Caco-2 (cell line): ENCODE measurements around the gene AUH. TPM values are rescaled to one million over a fixed set of nuclear protein-coding genes. Genes with fewer than 3 reads are reported as not detected.

Experiments used
- BruUV-seq: library from RNA; stranded (reverse); fragments of 400-500 nt; replicated peaks from 2 replicates; lab custom pipeline; 2021; lab: Mats Ljungman, UMichigan
- CTCF ChIA-PET: fragments of 300-600 bp; sonication (Branson Sonifier 250); formaldehyde crosslinking; loops from one replicate; lab custom pipeline; 2022; ENCODE audit warnings: antibody characterized with exemption; lab: Charles Lee
- POLR2A ChIA-PET: fragments of 300-600 bp; sonication (Branson Sonifier 250); formaldehyde crosslinking; loops from one replicate; lab custom pipeline; 2022; ENCODE audit warnings: antibody characterized with exemption; lab: Charles Lee
- DNase-seq, 2 experiments: peaks; one replicate each; pipeline versions ENCODE4 v3.0.0 to v3.0.0-alpha.2; 2020 to 2022
- H3K27me3 ChIP-seq: replicated peaks from 2 replicates; pipeline ENCODE4 v1.6.0; 2011; ENCODE audit warnings: low read length; ENCODE audit not compliant: control insufficient read depth, insufficient read depth
- H3K36me3 ChIP-seq: 2 replicates; pipeline ENCODE4 v1.5.1; 2011; ENCODE audit warnings: low read length; ENCODE audit not compliant: control insufficient read depth, insufficient read depth
- H3K4me1 ChIP-seq: fragments of 250-450 bp; sonication (Bioruptor Pico); 2 replicates; pipeline ENCODE4 v1.5.1; 2020; ENCODE audit warnings: mild to moderate bottlenecking
- H3K4me3 ChIP-seq: 2 replicates; pipeline ENCODE4 v1.5.1; 2011; ENCODE audit warnings: low read depth, mild to moderate bottlenecking, control low read depth, low read length
- H3K9me3 ChIP-seq: fragments of 250-450 bp; sonication (Bioruptor Pico); 2 replicates; pipeline ENCODE4 v1.5.1; 2020; ENCODE audit warnings: mild to moderate bottlenecking, moderate library complexity
- H3K27ac Mint-ChIP-seq: one replicate; pipeline ENCODE4 v1.8.0; 2022; ENCODE audit warnings: mixed read lengths; ENCODE audit not compliant: unreplicated experiment
- H3K27me3 Mint-ChIP-seq: one replicate; pipeline ENCODE4 v1.8.0; 2022; ENCODE audit warnings: mixed read lengths; ENCODE audit not compliant: insufficient read depth, unreplicated experiment
- H3K36me3 Mint-ChIP-seq: one replicate; pipeline ENCODE4 v1.8.0; 2022; ENCODE audit warnings: mild to moderate bottlenecking, mixed read lengths; ENCODE audit not compliant: insufficient read depth, unreplicated experiment
- H3K4me1 Mint-ChIP-seq: one replicate; pipeline ENCODE4 v1.8.0; 2022; ENCODE audit warnings: low read depth, mixed read lengths; ENCODE audit not compliant: unreplicated experiment
- H3K4me3 Mint-ChIP-seq: one replicate; pipeline ENCODE4 v1.8.0; 2022; ENCODE audit warnings: mild to moderate bottlenecking, moderate library complexity, mixed read lengths; ENCODE audit not compliant: unreplicated experiment
- H3K9me3 Mint-ChIP-seq: one replicate; pipeline ENCODE4 v1.8.0; 2022; ENCODE audit warnings: mixed read lengths; ENCODE audit not compliant: unreplicated experiment
- intact Hi-C: fragments of 100-400 bp; cut with micrococcal nuclease; formaldehyde crosslinking; loops from one replicate; pipeline ENCODE4 v1.10.0; 2022; ENCODE audit not compliant: unreplicated experiment
- total RNA-seq: library from RNA; stranded (reverse); gene quantifications from 2 replicates; pipeline ENCODE4 v1.2.3, GENCODE V29; 2022
- TF ChIP-seq, protein P1 (sequence below), 2 experiments: fragments of 200-600 bp in 1 of 2; IDR thresholded peaks; 1 replicate in 1 of 2; 2 replicates in 1 of 2; pipeline versions ENCODE4 v1.5.1 to v1.8.0; 2011 to 2022; ENCODE audit warnings: antibody characterized with exemption in 1 of 2, control low read depth in 1 of 2, inconsistent platforms in 1 of 2, low read depth in 1 of 2, low read length in 1 of 2, mild to moderate bottlenecking in 1 of 2, moderate library complexity in 1 of 2; ENCODE audit not compliant: insufficient read depth in 1 of 2, severe bottlenecking in 1 of 2, unreplicated experiment in 1 of 2

Gene AUH
- total RNA-seq, 1 experiment from 2014 or later = 10.3 TPM

DNA sequence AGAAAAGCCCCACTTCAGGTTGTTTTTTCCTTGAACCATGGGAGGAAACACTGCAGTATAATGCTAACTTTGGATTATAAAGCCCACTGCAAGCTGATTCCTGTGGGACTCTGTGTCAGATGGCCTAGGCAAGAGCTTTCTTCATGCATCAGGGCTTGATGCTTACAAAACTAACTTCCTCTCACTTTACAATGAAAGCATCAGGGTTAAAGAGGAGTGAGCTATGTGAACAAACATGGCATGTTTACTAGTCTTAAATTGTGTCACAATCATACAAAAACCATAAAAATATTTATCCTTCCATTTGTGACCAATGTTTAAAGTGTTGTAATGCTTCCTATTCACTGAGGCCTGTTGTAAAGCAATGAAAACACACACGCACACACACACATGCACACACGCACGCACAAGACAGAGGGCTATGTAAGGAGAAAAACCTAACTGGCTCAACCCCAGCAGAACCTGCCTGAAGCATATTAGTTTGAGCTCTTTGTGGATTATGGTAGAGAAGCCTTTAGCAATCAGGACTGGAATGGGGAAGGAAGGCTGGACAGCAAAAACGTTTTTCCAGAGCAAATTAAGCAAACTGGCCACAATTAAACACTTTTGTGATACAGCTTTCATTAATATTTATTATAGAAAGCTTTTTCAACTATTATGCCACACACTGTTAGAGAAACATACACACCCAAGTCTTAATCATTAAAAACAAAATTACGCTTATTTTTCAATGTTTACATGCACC is 122.2 kb downstream of the AUH start:
- no peaks in the 10 kb centered on the region for H3K9me3 ChIP-seq
- POLR2A ChIA-PET = interaction anchor here (0.6 kb wide), 1 partner anchor 11 kb away, joined by 4 read pairs; no protein-coding TSS in a partner anchor
- H3K27me3 ChIP-seq = no peaks in the 10 kb centered on the region
- H3K27ac Mint-ChIP-seq = no peak overlapping the region
- H3K36me3 Mint-ChIP-seq = no peaks in the 10 kb centered on the region
- no peak for DNase-seq
- H3K4me1 ChIP-seq = no peaks in the 10 kb centered on the region
- CTCF ChIA-PET = no interaction called here
- H3K27me3 Mint-ChIP-seq = no peaks in the 10 kb centered on the region
- no peaks in the 10 kb centered on the region for H3K9me3 Mint-ChIP-seq
- no peak overlapping the region for H3K4me3 ChIP-seq
- intact Hi-C loops = no loop called here
- H3K36me3 ChIP-seq = no peaks in the 10 kb centered on the region
- H3K4me1 Mint-ChIP-seq = no peaks in the 10 kb centered on the region
- TF ChIP-seq, protein P1, sequence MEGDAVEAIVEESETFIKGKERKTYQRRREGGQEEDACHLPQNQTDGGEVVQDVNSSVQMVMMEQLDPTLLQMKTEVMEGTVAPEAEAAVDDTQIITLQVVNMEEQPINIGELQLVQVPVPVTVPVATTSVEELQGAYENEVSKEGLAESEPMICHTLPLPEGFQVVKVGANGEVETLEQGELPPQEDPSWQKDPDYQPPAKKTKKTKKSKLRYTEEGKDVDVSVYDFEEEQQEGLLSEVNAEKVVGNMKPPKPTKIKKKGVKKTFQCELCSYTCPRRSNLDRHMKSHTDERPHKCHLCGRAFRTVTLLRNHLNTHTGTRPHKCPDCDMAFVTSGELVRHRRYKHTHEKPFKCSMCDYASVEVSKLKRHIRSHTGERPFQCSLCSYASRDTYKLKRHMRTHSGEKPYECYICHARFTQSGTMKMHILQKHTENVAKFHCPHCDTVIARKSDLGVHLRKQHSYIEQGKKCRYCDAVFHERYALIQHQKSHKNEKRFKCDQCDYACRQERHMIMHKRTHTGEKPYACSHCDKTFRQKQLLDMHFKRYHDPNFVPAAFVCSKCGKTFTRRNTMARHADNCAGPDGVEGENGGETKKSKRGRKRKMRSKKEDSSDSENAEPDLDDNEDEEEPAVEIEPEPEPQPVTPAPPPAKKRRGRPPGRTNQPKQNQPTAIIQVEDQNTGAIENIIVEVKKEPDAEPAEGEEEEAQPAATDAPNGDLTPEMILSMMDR (IDR thresholded peaks at IDR 0.05; ENCODE audit: insufficient read depth in 1 of 2, low read depth in 1 of 2, low read length in 1 of 2, severe bottlenecking in 1 of 2, unreplicated experiment in 1 of 2) = no peak
- BruUV-seq = no TSS peak
- no peak overlapping the region for H3K4me3 Mint-ChIP-seq

DNA sequence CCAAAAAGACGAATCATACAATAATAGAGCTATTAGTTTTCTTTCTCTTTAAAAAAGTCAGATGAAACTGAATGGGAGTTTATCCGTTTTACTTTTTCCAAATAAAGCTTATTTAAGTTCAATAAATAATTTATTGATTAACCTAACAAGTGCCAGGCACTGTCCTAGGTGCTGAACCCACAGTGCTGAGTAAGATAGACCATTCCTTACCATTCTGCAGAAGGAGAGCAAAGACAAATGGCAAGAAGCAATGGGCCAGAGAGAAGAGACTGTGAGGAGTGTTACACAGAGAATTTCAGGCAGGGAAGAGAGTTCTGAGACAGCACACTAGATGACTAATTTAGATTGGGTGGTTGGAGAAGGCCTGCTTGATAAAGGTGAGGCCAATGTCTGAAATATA is 127.2 kb downstream of the AUH start:
- BruUV-seq = no TSS peak
- ChIA-PET CTCF (no interaction called here), POLR2A (no interaction called here)
- no peak for DNase-seq
- Mint-ChIP-seq H3K4me1 (no peaks in the 10 kb centered on the region), H3K27me3 (no peaks in the 10 kb centered on the region), H3K4me3 (no peak overlapping the region), H3K27ac (no peak overlapping the region), H3K36me3 (no peaks in the 10 kb centered on the region), H3K9me3 (no peaks in the 10 kb centered on the region)
- intact Hi-C loops = no loop called here
- Histone ChIP-seq H3K4me1 (no peaks in the 10 kb centered on the region), H3K27me3 (no peaks in the 10 kb centered on the region), H3K36me3 (no peaks in the 10 kb centered on the region), H3K4me3 (no peak overlapping the region), H3K9me3 (no peaks in the 10 kb centered on the region)
- TF ChIP-seq, protein P1 (IDR thresholded peaks at IDR 0.05; ENCODE audit: insufficient read depth in 1 of 2, low read depth in 1 of 2, low read length in 1 of 2, severe bottlenecking in 1 of 2, unreplicated experiment in 1 of 2) = no peak

DNA sequence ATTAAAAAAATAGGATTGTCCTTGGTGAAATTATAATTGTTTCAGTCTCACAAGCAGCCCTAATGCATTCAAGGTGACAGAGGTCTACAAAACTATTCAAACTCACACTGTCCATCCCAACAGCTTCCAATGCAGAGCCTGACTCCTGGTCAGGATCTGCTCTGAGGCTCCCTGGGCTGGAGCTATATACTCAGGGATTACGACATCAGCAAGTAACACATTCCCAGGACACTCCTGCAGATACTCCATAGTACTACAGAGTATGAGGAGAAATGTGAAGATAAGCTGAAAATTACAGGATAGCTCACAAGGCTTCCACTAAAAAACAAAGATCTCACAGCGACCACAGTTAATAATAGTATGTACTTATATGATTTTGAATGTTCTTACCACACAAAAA is 130.1 kb downstream of the AUH start:
- CTCF ChIA-PET = no interaction called here
- POLR2A ChIA-PET = no interaction called here

More for the DNA sequence above, 130.1 kb downstream of the AUH start:
- no peak for DNase-seq
- Histone ChIP-seq H3K4me1 (no peaks in the 10 kb centered on the region), H3K36me3 (no peaks in the 10 kb centered on the region), H3K9me3 (no peaks in the 10 kb centered on the region), H3K27me3 (no peaks in the 10 kb centered on the region), H3K4me3 (no peak overlapping the region)
- Mint-ChIP-seq H3K4me3 (no peak overlapping the region), H3K27me3 (no peaks in the 10 kb centered on the region), H3K36me3 (no peaks in the 10 kb centered on the region), H3K4me1 (no peaks in the 10 kb centered on the region), H3K27ac (no peak overlapping the region), H3K9me3 (no peaks in the 10 kb centered on the region)
- intact Hi-C loops = no loop called here
- TF ChIP-seq, protein P1 (IDR thresholded peaks at IDR 0.05; ENCODE audit: insufficient read depth in 1 of 2, low read depth in 1 of 2, low read length in 1 of 2, severe bottlenecking in 1 of 2, unreplicated experiment in 1 of 2) = no peak
- no TSS peak for BruUV-seq
